Left ventricle myocardium inferior (tissue), 1 donor: Measurements from ENCODE around the gene ILKAP. TPM values are rescaled to one million over a fixed set of nuclear protein-coding genes. Genes with fewer than 3 reads are reported as not detected.

Experiments
- DNase-seq: peaks from one replicate; pipeline ENCODE4 v3.0.0-alpha.2; 2020
- H3K27ac ChIP-seq: fragments of 200-600 bp; replicated peaks from 2 replicates; pipeline ENCODE4 v1.8.0; 2021
- H3K27me3 ChIP-seq: fragments of 200-600 bp; 2 replicates; pipeline ENCODE4 v1.8.0; 2021; ENCODE audit warnings: low read depth
- H3K36me3 ChIP-seq: fragments of 200-600 bp; 2 replicates; pipeline ENCODE4 v1.8.0; 2021
- H3K4me1 ChIP-seq: fragments of 200-600 bp; 2 replicates; pipeline ENCODE4 v1.8.0; 2021
- H3K4me3 ChIP-seq: fragments of 200-600 bp; 2 replicates; pipeline ENCODE4 v1.8.0; 2021; ENCODE audit warnings: mild to moderate bottlenecking, moderate library complexity
- H3K9me3 ChIP-seq: fragments of 200-600 bp; replicated peaks from 2 replicates; pipeline ENCODE4 v1.8.0; 2021
- intact Hi-C: fragments of 100-400 bp; cut with micrococcal nuclease; formaldehyde crosslinking; loops from one replicate; pipeline ENCODE4 v1.11.0; 2022
- total RNA-seq: library from RNA; stranded (reverse); fragmentation: NEBNext Ultra II Directional; extraction: Animal tissue kit (Norgen Biotek cat#: 25700); gene quantifications from one replicate; pipeline ENCODE4 v1.2.1, GENCODE V29; 2021
- TF ChIP-seq, protein P1 (sequence below): fragments of 200-600 bp; IDR thresholded peaks from 2 replicates; pipeline ENCODE4 v1.8.0; 2021; ENCODE audit warnings: antibody characterized with exemption, mild to moderate bottlenecking, borderline replicate concordance
- donor health status: DM: no; HTN: yes; CAD: no; lungs with severe emphysema.

Gene ILKAP
- total RNA-seq, 1 donor from 2014 or later: 26.5 TPM

DNA sequence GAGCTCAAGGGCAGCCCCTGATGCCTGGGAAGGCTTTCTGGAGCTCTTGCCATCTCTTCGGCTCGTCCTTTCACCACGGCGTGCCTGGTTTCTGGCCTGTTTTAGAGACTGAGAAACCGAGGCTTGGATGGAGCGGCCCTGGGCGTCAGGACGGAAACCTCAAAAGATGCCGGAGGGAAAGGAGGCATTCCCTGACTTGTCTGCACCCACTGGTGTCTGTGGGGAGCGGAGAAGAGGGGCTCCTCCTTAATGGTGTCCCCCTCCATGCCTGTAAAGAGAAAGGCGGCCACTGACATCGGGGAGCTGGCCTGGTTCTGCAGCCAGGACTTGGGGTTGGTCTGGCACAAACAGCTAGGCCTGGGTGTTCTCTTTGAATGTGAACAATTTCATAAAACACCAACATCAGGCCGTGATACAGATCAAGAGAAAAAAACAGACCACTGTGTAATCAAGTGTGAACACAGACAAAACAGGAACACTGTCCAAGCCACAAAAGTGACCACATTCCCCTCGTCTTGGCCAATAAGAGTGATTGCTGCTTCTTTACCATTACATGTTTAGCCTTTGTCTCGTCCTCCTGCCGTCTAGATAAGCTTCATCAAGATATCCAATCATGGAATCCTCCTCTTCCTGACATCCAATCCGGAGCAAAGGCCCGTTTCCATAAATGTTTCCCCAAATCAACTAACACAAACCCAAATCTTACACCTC is 633 bp upstream of the ILKAP start:
- Histone ChIP-seq H3K4me3 (peak overlapping the region; percentile 84), H3K27me3 (peaks cover 3% of the 10 kb centered on the region), H3K36me3 (no peaks in the 10 kb centered on the region), H3K27ac (peak overlapping the region; percentile 98), H3K4me1 (peaks cover 45% of the 10 kb centered on the region), H3K9me3 (no peaks in the 10 kb centered on the region)
- TF ChIP-seq, protein P1, sequence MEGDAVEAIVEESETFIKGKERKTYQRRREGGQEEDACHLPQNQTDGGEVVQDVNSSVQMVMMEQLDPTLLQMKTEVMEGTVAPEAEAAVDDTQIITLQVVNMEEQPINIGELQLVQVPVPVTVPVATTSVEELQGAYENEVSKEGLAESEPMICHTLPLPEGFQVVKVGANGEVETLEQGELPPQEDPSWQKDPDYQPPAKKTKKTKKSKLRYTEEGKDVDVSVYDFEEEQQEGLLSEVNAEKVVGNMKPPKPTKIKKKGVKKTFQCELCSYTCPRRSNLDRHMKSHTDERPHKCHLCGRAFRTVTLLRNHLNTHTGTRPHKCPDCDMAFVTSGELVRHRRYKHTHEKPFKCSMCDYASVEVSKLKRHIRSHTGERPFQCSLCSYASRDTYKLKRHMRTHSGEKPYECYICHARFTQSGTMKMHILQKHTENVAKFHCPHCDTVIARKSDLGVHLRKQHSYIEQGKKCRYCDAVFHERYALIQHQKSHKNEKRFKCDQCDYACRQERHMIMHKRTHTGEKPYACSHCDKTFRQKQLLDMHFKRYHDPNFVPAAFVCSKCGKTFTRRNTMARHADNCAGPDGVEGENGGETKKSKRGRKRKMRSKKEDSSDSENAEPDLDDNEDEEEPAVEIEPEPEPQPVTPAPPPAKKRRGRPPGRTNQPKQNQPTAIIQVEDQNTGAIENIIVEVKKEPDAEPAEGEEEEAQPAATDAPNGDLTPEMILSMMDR: no peak
- intact Hi-C loops: no loop called here
- DNase-seq: no peak

DNA sequence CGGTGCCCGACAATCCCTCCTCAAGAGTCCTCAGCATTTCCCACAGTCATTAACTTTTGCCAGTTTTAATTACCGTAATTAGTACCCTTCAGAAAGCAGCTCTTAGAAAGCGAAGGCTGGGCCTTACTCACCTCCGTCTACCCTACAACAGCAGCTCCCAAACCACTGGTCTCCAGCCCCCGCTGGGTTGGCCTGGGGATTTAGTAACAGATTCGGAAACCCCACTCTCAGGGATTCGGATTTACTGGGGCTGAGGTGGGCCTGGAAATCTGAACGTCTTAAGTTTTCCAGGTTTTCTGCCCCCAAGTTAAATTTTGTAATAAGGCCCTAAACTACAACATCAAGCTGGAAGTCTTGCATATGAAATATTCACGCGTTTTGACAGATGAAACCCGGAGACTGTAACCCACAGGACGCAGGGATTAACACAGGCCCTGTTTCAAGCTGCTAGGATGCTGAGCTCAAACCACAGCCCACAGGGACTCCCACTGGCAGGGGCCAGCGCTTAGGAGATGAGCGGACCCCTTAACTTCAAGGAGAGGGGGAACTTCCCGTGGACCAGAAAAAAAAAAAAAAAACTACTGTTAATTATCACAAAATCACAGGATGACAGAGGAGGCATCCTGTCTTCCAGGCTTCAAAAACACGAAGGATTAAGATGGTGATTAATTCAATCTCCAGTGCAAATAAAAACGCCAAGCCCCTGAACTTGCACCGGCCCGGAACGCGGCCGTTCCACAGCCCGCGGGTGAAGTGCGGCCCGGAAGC is 985 bp downstream of the ILKAP start:
- intact Hi-C loops: no loop called here
- TF ChIP-seq, protein P1: no peak

DNA sequence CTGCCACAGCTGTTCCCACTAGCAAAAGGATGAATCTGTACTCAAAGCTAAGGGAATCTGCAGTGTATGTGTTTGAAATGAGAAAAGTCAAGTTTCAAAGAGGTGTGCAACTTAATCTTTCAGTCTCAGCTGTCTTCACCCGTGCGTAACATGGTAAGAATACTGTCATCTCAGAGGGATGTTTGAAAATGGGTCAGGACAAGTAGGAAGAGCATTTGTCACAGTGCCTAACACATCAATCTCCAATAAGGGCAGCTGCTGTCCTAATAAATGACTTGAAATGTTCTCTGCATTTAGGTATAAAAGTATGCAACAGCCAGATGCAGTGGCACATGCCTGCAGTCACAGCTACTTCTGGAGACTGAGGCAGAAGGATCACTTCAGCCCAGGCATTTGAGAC is 13.1 kb downstream of the ILKAP start:
- no peak overlapping the region for H3K4me3 ChIP-seq
- H3K27me3 ChIP-seq: no peaks in the 10 kb centered on the region
- no peak for DNase-seq
- peaks cover 25% of the 10 kb centered on the region for H3K4me1 ChIP-seq
- intact Hi-C loops: no loop called here
- H3K36me3 ChIP-seq: peaks cover 91% of the 10 kb centered on the region
- TF ChIP-seq, protein P1: no peak
- no peak overlapping the region for H3K27ac ChIP-seq
- no peaks in the 10 kb centered on the region for H3K9me3 ChIP-seq

More for the DNA sequence above, 985 bp downstream of the ILKAP start:
- peak overlapping the region; percentile 98 for H3K27ac ChIP-seq
- no peaks in the 10 kb centered on the region for H3K9me3 ChIP-seq
- no peaks in the 10 kb centered on the region for H3K27me3 ChIP-seq
- H3K4me1 ChIP-seq: peaks cover 59% of the 10 kb centered on the region
- no peaks in the 10 kb centered on the region for H3K36me3 ChIP-seq
- H3K4me3 ChIP-seq: peak overlapping the region; percentile 84
- no peak for DNase-seq

DNA sequence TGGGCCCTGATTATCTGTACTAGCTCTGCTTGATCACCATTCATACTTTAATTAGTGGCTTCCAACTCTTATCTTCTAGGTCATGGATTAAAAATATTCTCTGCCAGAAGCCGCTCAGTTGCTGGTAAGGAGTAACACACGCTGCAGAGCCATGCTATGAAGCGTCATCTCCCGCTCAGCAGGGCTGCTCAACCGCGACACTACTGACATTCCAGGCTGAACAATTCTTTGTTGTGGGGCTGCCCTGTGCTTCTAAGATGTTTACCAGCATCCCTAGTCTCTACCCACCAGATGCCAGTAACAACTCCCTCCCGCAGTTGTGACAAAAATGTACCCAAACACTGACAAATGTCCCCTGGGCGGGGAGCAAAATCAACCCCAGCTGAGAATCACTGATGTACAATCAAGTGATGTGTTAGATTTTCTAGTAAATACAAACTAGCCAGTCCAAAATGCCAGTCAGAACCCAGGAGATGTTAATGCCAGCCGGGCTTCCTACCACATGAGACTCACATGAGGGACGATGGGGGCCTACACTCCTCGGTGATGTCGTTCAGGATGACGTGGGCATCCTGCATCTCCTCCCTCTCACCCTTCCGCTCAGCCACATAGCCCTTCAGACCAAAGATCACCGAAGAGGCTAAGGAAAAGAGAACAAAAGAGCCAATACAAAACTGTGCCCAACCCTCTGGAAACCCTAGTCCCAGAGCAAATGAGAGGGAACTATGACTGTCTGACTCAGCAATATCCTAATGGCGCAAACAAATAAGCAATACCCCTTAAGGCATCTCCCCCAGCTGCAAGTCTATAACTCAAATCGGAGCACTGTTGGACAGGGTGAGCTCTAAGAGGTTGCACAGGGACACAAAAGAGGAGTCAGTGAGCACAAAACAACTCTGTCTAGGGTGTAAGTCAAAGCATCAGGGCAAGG is 15.6 kb downstream of the ILKAP start:
- H3K36me3 ChIP-seq: peaks cover 100% of the 10 kb centered on the region
- intact Hi-C loops: no loop called here
- H3K27ac ChIP-seq: peak overlapping the region; percentile 28
- peaks cover 32% of the 10 kb centered on the region for H3K4me1 ChIP-seq
- no peak overlapping the region for H3K4me3 ChIP-seq
- TF ChIP-seq, protein P1: no peak
- H3K27me3 ChIP-seq: no peaks in the 10 kb centered on the region
- DNase-seq: no peak
- no peaks in the 10 kb centered on the region for H3K9me3 ChIP-seq

DNA sequence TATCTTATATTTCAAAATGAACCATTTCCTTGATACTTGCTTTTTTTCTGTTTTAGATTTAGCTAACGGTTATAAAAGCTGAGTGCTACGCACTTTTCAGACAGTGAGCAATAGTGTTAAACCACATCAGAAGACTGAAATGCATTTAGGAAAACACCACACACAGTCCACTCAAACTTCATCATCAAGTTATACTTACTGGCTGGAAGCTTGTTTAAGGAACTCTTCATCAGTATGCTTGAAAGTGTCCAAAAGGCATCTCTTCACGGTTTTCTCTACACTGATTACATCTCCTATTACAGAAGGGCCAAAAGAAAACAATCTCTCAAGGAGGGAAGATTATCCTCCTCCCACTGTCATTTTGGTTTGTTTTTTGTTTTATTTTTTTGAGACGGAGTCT is 19.7 kb downstream of the ILKAP start:
- intact Hi-C loops: no loop called here
- TF ChIP-seq, protein P1: no peak
- Histone ChIP-seq H3K4me1 (peaks cover 35% of the 10 kb centered on the region), H3K27me3 (no peaks in the 10 kb centered on the region), H3K4me3 (no peak overlapping the region), H3K27ac (no peak overlapping the region), H3K9me3 (no peaks in the 10 kb centered on the region), H3K36me3 (peaks cover 100% of the 10 kb centered on the region)
- no peak for DNase-seq
